Fibroblast of upper back skin (primary cell): Measurements from ENCODE around the gene LRP1B.

Source experiments
- DNase-seq: peaks from one replicate; pipeline ENCODE4 v3.0.0-alpha.2; 2013

LRP1B gene

DNA sequence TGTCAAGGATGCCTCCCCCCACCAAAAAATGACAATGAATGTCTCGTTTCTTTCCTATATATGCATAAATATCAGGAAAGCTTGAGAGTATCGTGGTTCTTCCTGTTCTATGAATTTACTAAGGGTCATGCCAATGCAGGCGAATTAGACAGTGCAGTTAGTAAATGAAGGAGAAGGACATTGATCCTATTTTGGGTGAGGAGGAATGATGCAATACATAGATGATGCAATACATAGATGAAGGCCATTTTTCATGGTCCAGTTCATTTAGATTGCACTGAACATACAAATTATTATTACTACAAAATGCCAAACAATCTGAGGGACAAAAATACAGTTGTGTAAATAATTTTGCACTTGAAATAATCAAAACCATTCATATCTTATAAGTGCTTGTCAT, 1265.0 kb downstream of the LRP1B start:
- DNase-seq = no peak

DNA sequence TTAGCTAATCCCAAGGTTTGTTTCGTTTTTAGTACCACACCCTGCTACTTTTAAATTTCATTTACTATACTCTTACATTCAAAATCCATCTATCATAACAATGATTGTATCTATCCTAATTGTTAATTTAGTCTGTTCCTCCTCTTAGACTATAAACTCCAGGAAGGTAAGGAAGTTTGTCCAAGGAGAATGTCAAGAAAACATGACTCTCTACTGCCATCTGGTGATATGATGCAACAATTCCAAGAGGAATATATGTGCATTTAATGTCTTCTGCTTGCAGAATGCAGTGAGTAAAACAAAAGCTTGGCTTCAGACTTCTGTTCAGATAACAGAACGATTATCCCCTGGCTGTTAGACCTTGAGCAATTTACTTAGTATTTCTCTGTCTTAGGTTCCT, 1267.1 kb downstream of the LRP1B start:
- peak; percentile 67 for DNase-seq

DNA sequence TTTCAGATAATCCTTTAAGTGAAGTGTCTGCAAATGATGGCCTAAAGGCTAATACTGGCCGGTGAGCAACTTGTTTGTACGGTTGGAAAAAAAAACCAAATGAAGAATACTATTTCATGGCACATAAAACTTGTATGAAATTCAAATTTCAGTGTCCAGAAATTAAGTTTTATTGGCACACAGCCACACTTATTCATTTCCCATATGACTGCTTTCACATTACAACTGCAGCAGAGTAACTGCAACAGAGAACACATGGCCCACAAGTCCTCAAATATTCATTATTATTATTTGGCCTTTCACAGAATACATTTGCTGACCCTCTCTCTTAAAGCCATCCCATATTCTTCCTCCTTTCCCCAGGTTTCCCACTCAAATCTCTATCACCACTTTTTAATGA, 1268.6 kb downstream of the LRP1B start:
- DNase-seq = no peak

DNA sequence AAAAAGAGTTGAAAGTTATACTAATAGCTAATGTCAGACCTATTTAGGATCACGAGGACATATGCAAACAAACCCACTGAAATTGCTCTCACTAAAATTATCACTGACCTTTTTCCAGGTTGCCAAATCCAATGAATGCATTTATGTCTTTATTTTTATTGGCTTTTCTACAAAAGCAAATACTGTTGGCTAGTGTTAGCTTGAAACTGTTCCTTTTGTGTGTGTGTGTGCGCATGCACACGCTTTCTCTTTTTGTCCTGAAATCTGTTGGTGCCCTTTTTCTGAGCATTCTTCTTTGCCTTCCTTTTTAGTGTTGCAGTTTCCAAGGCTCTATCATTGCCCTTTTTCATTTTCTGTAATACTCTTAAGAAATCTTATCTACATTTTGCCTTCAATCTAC, 1269.2 kb downstream of the LRP1B start:
- DNase-seq = no peak

DNA sequence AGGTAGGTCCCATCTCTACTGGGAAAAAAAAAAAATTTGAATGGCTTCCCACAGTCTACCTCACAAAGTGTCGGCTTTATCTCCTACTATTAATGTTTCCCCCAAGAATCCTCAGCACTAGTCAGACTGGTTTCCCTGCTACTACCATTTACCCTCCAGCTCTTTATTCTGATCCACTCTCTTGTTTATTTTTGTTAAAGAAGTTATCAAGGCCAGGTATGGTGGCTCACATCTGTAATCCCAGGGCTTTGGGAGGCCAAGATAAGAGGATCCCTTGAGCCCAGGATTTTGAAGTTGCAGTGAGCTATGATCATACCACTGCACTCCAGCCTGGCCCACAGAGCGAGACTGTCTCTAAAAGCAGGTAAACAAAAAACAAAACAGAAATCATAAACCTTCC, 1275.3 kb downstream of the LRP1B start:
- DNase-seq = no peak

DNA sequence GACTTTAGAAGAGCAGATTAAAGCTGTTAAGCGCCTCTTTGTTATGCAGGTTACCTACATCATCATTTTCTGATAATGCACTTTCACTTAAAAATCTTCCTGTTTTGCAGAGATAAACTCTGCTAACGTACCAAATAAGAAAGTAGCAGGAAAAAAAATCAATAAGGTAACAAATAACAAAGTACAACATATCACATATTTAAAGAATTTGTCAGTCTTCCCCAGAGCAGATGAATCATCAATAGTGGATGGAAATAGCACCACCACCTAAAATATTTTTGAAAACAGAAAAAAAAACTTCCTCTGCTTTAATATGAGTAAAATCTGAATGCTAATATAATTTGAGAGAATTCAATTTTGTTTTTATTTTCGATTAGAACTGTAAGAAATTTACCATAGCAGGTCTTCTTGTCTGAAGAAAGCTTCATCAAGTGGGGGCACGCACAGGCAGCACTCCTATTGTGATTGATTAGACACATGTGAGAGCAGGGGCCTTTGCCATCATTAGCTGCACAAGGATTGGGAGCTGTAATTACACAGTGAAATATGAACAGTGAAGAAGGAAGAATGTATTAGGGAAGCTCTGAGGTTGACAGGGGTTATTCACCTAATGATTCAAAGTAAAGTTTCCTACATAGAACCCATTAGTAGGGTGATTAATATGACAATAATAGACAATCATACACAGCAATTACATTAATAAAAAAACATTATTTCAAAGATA, 1279.4 kb downstream of the LRP1B start:
- DNase-seq = peak; percentile 8

DNA sequence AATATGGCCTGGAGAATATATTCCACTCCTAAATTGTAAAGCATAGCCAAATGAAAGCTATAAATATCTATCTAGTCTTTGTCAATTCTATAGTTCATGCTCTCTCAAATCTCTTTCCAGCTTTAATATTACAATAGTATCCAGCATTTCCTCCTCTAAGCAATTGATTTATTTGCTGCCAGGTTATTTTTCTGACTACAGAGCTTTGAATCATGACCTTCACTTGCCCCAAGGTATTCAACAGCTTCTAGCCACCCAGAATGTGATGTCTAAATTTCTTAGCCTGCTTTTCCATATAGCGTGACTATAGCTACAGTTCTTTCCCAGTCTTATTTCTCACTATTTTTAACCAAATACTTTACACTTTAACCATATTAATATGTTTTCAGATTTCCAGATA, 1287.6 kb downstream of the LRP1B start:
- DNase-seq = no peak

DNA sequence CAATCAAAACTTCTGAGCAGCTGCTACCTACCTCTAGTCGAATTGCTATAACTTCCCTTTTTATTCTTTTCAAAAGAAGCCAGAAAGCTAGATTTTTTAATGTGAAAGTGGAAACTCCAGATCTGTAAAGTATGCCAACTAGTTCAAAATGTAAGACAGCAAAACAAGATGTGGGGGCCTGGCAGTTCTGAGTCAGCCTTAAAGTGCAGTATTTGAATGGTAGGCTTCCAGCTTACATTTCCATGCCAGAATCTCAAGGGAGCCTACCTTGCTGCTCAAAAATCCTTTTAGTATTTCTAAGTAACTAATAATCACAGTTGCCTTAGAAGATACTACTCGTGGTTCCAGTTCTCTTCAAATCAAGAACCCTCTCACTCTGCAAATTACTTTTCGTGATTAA, 1288.7 kb downstream of the LRP1B start:
- DNase-seq = no peak

DNA sequence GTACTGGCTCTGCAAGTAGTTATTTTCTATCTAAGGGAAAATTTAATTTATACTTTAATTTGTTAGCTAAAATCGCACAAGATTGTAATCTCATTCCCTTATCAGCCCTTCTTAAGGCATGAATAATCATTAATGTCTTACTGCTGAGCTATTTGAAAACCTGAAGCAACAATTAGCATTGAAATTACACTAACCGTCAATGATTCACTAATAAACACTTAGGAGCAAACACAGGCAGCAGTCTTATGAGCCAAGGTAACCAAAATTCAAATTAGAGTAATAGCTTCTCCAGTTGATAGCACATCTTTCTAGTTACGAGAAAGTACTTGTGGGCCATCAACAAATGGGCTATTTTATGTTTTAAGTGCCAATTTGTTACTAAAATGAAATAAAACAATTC, 1289.7 kb downstream of the LRP1B start:
- no peak for DNase-seq

DNA sequence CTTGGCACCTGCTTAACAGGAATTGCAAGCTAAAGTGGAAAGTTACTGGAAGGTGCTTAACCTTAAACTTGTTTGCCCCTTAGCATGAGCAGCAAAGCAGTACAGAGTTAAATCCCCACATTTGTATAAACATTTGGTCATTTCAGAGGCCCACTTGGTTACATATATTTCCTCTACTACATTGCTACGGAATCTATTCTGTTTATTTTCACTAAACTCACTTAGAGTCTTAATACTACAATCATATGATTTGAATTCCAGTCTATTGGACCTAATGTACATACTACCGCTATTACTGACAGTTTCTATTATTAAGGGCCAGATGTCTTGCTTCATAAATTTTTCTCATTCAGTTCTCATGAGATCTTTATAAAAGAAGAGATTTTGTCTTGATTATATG, 1294.0 kb downstream of the LRP1B start:
- no peak for DNase-seq

DNA sequence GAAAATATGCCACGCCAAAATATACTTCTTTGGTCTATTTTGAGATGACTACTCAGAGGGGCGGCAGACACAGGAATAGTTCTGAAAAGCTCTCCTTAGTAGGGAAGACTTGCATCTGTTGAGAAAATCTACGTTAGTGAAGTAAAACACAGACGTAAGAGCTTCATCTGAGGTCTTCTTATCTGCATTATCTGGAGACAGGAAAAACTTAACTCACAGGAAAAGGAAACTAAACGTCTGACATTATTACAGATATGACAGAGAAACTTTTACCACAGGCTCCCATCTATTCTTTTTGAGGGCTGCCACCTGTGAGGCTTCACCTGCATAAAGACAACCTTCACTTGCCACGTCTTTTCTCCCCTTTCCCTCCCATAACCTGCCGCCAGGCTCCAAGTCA, 1295.7 kb downstream of the LRP1B start:
- no peak for DNase-seq

DNA sequence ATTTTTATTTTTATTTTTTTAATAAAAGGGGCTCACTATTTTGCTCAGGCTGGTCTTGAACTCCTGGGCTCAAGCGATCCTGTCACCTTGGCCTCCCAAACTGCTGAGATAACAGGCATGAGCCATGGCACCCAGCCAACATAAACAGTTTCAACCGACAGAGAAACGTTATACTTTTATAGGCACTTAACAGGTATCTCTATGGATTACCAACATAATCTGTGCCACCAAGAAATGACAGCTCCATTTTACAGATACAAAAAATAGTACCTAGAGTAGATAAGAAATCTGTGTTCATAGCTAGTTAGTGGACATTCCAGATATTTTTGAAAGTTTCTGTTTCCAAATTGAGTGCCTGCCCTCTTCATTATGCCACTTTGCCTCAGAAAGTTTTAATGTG, 1316.7 kb downstream of the LRP1B start:
- DNase-seq = no peak

DNA sequence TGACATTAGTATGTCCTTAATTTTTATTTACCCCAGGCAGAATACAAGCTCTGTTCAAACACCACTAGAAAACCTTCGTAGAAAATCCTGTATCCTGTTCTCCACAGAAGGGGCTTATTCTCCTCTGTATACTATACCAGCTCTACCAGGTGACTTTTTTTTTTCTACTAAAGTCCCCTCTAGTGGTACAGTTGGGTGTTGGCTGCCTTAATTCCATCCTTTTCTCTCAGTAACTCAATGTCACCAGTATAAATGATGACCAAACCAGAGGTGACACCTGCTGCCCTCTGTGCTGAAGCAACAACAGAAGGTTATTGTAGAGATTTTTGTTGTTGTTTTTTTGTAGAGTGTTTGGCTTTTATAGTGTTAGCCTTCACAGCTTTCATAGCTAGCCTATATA, 1322.0 kb downstream of the LRP1B start:
- DNase-seq = no peak

DNA sequence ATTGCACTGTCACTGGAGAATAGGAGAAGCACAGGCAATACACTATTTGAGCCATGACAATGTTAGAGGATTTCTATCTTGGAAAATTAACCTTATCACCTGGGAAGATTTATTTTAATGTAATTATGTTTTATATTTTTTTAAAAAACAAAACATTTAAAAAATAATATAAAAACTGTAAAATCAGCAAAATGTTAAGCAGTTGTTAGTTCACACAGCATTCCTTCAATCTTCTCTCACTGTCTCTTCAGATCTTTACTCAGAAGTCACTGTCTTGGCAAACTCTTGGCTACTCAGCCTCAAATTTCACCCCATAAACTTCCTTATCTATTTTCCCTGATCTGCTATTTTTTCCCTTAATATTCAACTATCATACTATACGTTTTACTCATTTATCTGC, 1322.6 kb downstream of the LRP1B start:
- DNase-seq = no peak

DNA sequence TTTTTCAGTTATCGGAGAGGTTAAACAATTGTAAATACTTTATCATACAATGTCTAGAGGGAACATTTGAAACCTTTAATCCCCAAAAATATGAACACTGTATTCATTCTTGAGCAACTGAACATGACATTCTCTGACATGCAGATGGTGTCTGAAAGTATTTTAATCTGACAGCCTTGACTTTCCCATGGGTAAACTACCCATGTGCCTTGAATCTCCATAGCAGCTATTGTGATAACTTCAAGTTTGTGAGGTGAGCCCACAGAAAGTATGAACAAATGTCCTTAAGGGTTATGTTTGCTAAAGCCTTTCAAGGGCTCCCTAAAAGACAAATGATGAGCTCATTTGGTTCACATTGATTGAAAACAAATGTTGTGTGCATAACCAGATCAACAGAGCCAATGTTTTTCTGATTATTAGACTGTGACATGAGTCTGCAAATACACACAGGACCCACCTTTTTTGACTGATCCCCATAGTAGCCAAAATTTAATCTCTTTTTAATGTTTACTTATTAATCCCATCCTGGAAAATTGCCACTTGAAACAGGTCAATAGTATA, 1326.0 kb downstream of the LRP1B start:
- DNase-seq = no peak

DNA sequence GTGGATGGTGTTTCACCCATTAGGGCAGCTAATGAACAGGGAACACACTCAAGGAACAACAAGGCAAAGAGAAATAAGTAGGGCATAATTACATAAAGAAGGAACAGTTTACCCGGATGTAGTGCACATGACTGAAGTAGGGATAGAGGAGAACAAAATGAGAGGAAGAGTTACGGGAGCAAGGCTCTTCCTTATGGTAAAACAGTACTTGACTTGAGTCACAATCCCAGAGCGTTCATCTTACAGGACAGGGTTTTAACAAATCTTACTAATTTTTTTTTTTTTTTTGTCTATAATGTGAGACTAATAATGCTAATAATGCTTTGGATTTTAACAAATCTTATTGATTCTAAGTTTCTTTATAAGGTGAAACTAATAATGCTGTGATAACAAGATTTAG, 1329.5 kb downstream of the LRP1B start:
- no peak for DNase-seq

DNA sequence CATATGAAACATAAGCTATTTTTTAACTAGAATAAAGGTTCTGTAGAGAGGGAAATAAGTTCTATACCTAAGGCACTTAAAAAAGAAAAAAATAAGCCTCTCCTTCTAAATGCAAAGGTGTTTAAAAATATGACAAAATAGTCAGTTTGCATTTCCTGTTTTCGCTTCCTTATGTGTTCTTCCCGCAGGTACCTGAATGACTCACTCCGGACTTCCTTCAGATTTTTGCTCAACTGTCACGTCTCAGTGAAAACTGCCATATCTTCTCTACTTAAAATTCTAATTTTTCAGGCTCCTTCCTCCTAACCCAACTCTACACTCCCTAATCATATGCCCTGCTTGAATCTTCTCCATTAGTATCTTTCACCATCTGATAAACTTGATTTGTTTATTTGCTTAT, 1333.1 kb downstream of the LRP1B start:
- no peak for DNase-seq

DNA sequence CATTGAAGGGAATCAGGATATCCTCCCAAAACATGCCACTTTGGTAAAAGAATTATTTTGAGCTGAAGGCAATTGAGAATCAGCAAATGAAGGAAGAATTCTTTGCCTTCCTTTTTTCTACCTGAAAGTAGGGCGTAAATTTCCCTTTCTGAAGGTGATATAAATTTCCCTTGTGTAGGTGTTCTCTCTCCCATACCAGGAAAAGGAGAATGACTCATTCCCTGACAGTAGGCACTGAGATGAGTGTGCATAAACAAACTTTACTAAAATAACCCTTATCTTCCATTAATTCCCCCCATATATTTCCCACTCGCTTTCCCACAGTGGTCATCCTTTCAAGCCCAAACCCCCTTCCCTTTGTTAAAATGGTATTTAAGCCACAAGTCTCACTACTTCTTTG, 1339.0 kb downstream of the LRP1B start:
- DNase-seq = no peak

DNA sequence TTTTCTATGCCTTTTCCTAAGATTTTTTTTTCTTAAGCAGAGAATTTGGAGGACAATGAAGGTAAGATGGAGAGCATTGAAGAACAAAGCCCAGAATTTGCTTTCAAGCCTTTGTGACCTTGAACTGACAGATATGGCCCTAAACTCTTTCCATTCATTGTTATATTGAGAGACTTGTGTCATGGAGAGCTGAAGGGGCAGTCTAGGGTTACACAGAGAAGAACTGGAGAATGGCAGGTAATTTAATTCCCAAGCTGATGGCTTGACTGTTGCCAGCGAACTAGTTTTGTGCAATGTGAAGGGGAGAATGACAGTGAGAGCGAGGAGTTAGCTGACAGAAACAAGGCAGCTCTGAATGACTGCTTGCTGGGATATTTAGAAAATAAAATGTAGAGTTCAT, 1344.2 kb downstream of the LRP1B start:
- DNase-seq = no peak

DNA sequence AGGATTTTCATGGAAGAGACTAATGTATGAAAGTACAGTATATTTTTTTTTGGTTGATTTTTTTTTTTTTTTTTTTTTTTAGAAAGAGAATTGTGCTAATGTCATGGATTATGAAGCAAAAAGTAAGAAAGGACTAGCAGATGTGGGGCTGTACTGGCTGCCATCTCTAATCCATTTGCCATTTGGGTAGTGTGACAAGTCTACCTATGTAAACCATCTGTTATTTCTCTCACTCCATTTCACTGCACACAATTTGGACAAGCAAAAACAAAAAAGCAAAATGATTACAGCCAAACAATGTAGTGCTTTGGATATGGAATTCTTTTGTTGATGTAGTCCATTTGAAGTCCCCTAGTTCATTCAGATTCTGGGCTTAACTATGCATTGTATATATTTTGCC, 1355.4 kb downstream of the LRP1B start:
- no peak for DNase-seq

DNA sequence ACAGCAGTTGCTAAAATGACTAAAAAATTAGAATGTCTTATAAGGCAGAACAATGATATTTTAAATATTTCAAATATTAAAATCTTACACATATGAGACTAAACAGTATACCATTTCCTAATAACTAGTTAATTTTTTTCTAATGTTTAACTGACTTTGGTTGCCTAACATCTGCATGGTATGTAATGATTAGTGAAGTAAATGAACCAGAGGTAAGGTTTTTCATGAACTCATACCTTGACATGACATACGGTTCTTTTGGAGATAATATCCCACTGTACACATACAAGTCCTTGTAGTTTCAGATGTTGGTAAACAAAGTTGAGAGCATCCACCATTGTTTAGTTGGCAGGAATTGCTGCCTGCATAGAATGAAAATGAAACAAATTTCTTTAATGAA, 1360.2 kb downstream of the LRP1B start:
- no peak for DNase-seq

DNA sequence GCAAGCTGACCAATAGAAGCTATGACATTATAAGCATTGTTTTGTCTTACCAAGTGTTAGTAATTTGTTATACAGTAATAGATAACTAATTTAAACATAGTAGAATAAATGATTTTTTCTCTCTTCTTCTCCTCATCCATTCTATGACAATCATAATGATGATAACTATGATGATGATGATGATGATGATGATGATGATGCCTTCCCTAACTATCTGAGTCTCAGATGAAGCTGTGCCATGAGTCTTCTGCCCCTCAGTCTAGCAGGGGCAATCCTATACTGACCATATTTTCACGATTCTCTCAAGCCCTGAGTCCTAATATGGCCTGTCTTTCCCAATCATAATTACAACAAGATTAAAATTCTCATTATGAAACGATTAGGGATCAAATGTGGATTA, 1369.0 kb downstream of the LRP1B start:
- DNase-seq = no peak

DNA sequence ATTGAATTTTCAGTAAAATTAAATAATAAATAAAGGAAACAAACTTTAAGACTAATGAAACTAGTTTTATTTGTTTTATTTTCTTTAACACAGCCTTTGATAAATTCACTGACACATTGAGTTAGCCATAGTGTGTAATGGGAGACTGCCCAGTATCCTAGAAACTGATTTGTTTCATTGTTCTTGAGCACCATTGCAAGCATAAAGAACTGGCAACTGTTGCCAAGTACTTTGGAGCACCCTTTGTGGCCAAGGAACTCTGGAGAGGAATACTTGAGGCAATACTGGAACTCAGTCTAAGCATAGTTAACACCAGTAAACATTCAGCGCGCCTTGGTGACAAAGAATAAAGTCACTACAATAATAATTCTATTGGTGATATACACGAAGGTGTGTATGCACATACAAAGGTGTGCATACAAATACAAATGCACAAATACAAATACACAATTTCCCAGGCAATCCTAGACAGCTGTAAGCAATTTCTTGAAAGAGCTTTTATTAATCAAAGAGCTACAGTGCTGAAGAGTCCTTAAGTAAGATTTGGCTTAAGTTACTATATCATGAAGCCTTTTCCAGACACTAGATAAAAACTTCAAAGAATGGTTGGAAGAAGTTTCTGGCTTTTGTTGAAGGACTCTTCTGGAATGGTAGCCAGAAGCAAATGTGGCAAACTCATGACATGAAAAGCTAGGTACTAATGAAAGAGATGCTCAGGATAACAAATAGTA, 1371.2 kb downstream of the LRP1B start:
- DNase-seq = no peak

DNA sequence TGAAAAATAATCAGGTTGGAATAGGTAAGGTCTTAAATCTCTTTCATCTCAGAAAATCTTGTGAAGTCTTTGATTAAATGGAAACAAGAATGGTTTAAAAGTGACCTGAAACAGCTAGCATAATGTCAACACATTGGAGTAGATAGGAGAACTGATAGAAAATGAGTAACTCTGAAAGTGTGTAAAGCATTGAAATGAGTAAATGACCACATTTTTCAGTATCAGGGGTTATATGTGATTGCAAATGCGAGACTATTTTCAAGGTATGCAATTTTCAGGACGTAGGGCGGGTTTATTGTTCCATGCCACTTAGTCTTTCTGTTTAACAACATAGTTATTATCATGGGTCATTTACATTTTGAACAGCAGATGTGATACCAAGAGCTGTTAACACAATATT, 1383.2 kb downstream of the LRP1B start:
- no peak for DNase-seq

DNA sequence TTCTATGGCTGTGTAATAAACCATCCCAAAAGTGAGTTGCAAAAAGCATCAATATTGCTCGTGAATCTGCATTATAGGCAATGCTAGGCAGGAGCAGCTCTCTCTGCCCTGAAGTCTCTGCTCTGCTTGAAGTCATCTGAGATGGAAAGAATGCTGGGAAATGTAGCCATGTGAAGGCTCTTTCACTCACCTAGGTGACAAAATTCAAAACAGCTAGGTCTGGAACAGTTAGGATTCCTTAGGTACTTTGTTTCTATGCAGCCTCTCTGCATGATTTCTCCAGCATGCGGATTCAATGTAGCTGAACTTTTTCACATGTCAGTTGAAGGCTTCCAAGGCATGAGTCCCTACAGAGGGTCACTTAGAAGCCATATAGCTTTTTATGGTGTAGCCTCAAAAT, 1383.7 kb downstream of the LRP1B start:
- no peak for DNase-seq
